ENCODE measurements around the gene SEPTIN5.

SEPTIN5 gene

GRCh38 chr22:19716041-19716828, 1.9 kb downstream of the SEPTIN5 start:
- no peak for TF ChIP-seq CTCF (IDR thresholded peaks at IDR 0.05; ENCODE audit: low read depth, low read length)

GRCh38 chr22:19716829-19717105, 2.5 kb downstream of the SEPTIN5 start:
- DNase-seq (ENCODE audit: extremely low read depth, low read depth), result no peak

More at GRCh38 chr22:19716041-19716828, 1.9 kb downstream of the SEPTIN5 start:
- no peak for DNase-seq (ENCODE audit: extremely low read depth, low read depth)

GRCh38 chr22:19717181-19717580, 2.9 kb downstream of the SEPTIN5 start:
- DNase-seq (ENCODE audit: extremely low read depth, low read depth), result no peak
- TF ChIP-seq CTCF (IDR thresholded peaks at IDR 0.05; ENCODE audit: low read depth, low read length), result no peak

More at GRCh38 chr22:19716829-19717105, 2.5 kb downstream of the SEPTIN5 start:
- no peak for TF ChIP-seq CTCF (IDR thresholded peaks at IDR 0.05; ENCODE audit: low read depth, low read length)

- TF ChIP-seq CTCF (IDR thresholded peaks at IDR 0.05; ENCODE audit: low read depth, low read length), result peak; percentile 58
- DNase-seq (ENCODE audit: extremely low read depth, low read depth), result no peak
These were observed 3.6 kb downstream of the SEPTIN5 start for GRCh38 chr22:19717691-19718455.

- TF ChIP-seq CTCF (IDR thresholded peaks at IDR 0.05; ENCODE audit: low read depth, low read length), result no peak
- DNase-seq (ENCODE audit: extremely low read depth, low read depth), result no peak
These were observed 4.2 kb downstream of the SEPTIN5 start for GRCh38 chr22:19718456-19719049.

GRCh38 chr22:19719050-19719482, 4.8 kb downstream of the SEPTIN5 start:
- TF ChIP-seq CTCF (IDR thresholded peaks at IDR 0.05; ENCODE audit: low read depth, low read length), result no peak
- DNase-seq (ENCODE audit: extremely low read depth, low read depth), result no peak
